CD14-positive monocyte (primary cell): ENCODE data around the gene FKBP1A. TPM values are rescaled to one million over a fixed set of nuclear protein-coding genes. Genes with fewer than 3 reads are reported as not detected.

ENCODE experiments used
- DNase-seq, 3 donors: peaks; one replicate each; pipeline ENCODE4 v3.0.0-alpha.2; 2011 to 2022
- H2AFZ ChIP-seq: 2 replicates; pipeline ENCODE4 v1.6.0; 2012; ENCODE audit warnings: mild to moderate bottlenecking, low read depth, low read length, inconsistent platforms; ENCODE audit not compliant: insufficient read depth, poor library complexity, severe bottlenecking
- H3K27ac ChIP-seq, 2 donors: 1 replicate in 1 of 2; 2 replicates in 1 of 2; pipeline ENCODE4 v1.5.1; 2012 to 2013; ENCODE audit warnings: low read length in 2 of 2, control low read depth in 1 of 2, inconsistent platforms in 1 of 2, low read depth in 1 of 2, mild to moderate bottlenecking in 1 of 2
- H3K27me3 ChIP-seq, 2 donors: one replicate each; pipeline versions ENCODE4 v1.6.0 to v1.6.1; 2011 to 2013; ENCODE audit warnings: low read length in 2 of 2; ENCODE audit not compliant: control insufficient read depth in 2 of 2, insufficient read depth in 2 of 2
- H3K36me3 ChIP-seq, 2 donors: replicated peaks in 1 of 2; 1 replicate in 1 of 2; 2 replicates in 1 of 2; pipeline versions ENCODE4 v1.5.1 to v1.6.1; 2012 to 2013; ENCODE audit warnings: low read length in 2 of 2, control low read depth in 1 of 2, inconsistent platforms in 1 of 2, mild to moderate bottlenecking in 1 of 2; ENCODE audit not compliant: insufficient read depth in 2 of 2, control insufficient read depth in 1 of 2
- H3K4me1 ChIP-seq, 2 donors: 1 replicate in 1 of 2; 2 replicates in 1 of 2; pipeline versions ENCODE4 v1.5.1 to v1.6.1; 2012 to 2013; ENCODE audit warnings: low read length in 2 of 2, control low read depth in 1 of 2, inconsistent platforms in 1 of 2, mild to moderate bottlenecking in 1 of 2, moderate library complexity in 1 of 2; ENCODE audit not compliant: insufficient read depth in 2 of 2, control insufficient read depth in 1 of 2
- H3K4me2 ChIP-seq: replicated peaks from 2 replicates; pipeline ENCODE3; 2012; ENCODE audit warnings: low read length, moderate library complexity, mild to moderate bottlenecking; ENCODE audit not compliant: poor library complexity, severe bottlenecking; ENCODE audit errors: extremely low read depth
- H3K4me3 ChIP-seq, 3 experiments: fragments of 200-600 bp in 1 of 3; sonication (generic) in 1 of 3; replicated peaks in 1 of 3; 1 replicate in 2 of 3; 2 replicates in 1 of 3; pipeline ENCODE4 v1.5.1; 2011 to 2013; ENCODE audit warnings: low read length in 3 of 3, mild to moderate bottlenecking in 3 of 3, control low read depth in 2 of 3, low read depth in 2 of 3, inconsistent platforms in 1 of 3, moderate library complexity in 1 of 3
- H3K79me2 ChIP-seq: 2 replicates; pipeline ENCODE4 v1.6.0; 2012; ENCODE audit warnings: mild to moderate bottlenecking, control low read depth, inconsistent platforms, low read length, moderate library complexity; ENCODE audit not compliant: insufficient read depth
- H3K9ac ChIP-seq: 2 replicates; pipeline ENCODE4 v1.6.0; 2017; ENCODE audit warnings: low read length, mild to moderate bottlenecking; ENCODE audit not compliant: insufficient read depth, poor library complexity, severe bottlenecking
- H3K9me3 ChIP-seq, 2 donors: replicated peaks in 1 of 2; 1 replicate in 1 of 2; 2 replicates in 1 of 2; pipeline versions ENCODE4 v1.5.1 to v1.6.1; 2012 to 2013; ENCODE audit warnings: low read length in 2 of 2, control low read depth in 1 of 2; ENCODE audit not compliant: control insufficient read depth in 1 of 2, insufficient read depth in 1 of 2
- H4K20me1 ChIP-seq: 2 replicates; pipeline ENCODE4 v1.6.0; 2012; ENCODE audit warnings: mild to moderate bottlenecking, low read length, control low read depth, moderate library complexity; ENCODE audit not compliant: insufficient read depth
- H3K27ac Mint-ChIP-seq, 7 donors: one replicate each; pipeline ENCODE4 v1.8.0; 2020; ENCODE audit warnings: mild to moderate bottlenecking in 7 of 7, mixed read lengths in 7 of 7, moderate library complexity in 6 of 7, inconsistent platforms in 2 of 7
- H3K27me3 Mint-ChIP-seq, 3 donors: one replicate each; pipeline ENCODE4 v1.8.0; 2021 to 2022; ENCODE audit warnings: low read depth in 3 of 3, mild to moderate bottlenecking in 3 of 3, mixed read lengths in 3 of 3, moderate library complexity in 3 of 3, inconsistent platforms in 1 of 3
- H3K36me3 Mint-ChIP-seq, 2 donors: one replicate each; pipeline ENCODE4 v1.8.0; 2020; ENCODE audit warnings: mixed read lengths in 2 of 2, inconsistent platforms in 1 of 2, mild to moderate bottlenecking in 1 of 2
- H3K4me1 Mint-ChIP-seq: one replicate; pipeline ENCODE4 v1.8.0; 2020; ENCODE audit warnings: mild to moderate bottlenecking, mixed read lengths
- H3K4me3 Mint-ChIP-seq, 2 donors: one replicate each; pipeline ENCODE4 v1.8.0; 2020; ENCODE audit warnings: mild to moderate bottlenecking in 2 of 2, mixed read lengths in 2 of 2, moderate library complexity in 1 of 2
- H3K9me3 Mint-ChIP-seq, 7 donors: one replicate each; pipeline ENCODE4 v1.8.0; 2020 to 2022; ENCODE audit warnings: mixed read lengths in 7 of 7, mild to moderate bottlenecking in 6 of 7, moderate library complexity in 6 of 7, inconsistent platforms in 2 of 7
- WGBS: methylation state at CpG from one replicate; pipeline ENCODE4 v1.1.5; 2013; ENCODE audit warnings: missing lambda C conversion rate; ENCODE audit not compliant: insufficient coverage; 5-methylcytosine and 5-hydroxymethylcytosine counted together
- intact Hi-C, 2 donors: fragments of 100-400 bp; cut with micrococcal nuclease; formaldehyde crosslinking; loops; one replicate each; pipeline versions ENCODE4 v1.15.0 to v1.15.1; 2023
- polyA plus RNA-seq, 3 donors: library from polyadenylated mRNA; depleted of rRNA in 1 of 3; unstranded in 2 of 3; stranded (reverse) in 1 of 3; fragments of 300-500 nt in 2 of 3; fragments of >200 nt in 1 of 3; fragmentation: Illumina TruSeq in 2 of 3; gene quantifications; 1 replicate in 2 of 3; 2 replicates in 1 of 3; pipeline ENCODE4 v1.2.3, GENCODE V29; 2012 to 2021
- TF ChIP-seq, protein P1 (sequence below): fragments of 200-600 bp; IDR thresholded peaks from one replicate; pipeline ENCODE4 v1.8.0; 2022; ENCODE audit warnings: antibody characterized with exemption, mild to moderate bottlenecking

FKBP1A gene
- polyA plus RNA-seq, 3 donors: 155 to 268 (median 194) TPM

GRCh38 chr20:1353956-1354355 is 38.9 kb downstream of the FKBP1A start:
- Histone ChIP-seq H3K9me3 (peaks cover 0 to 20% of the 10 kb centered on the region in 2 donors), H2AFZ (no peak overlapping the region), H3K4me2 (no peak overlapping the region), H4K20me1 (peaks cover 9% of the 10 kb centered on the region), H3K79me2 (no peaks in the 10 kb centered on the region), H3K36me3 (peaks cover 11 to 36% of the 10 kb centered on the region in 2 donors), H3K27me3 (no peaks in the 10 kb centered on the region), H3K4me1 (no peaks in the 10 kb centered on the region), H3K4me3 (no peak overlapping the region), H3K27ac (no peak overlapping the region), H3K9ac (no peak overlapping the region)
- Mint-ChIP-seq H3K36me3 (peaks cover 66 to 72% of the 10 kb centered on the region in 2 donors), H3K9me3 (peaks cover 4 to 27% (median 14%) of the 10 kb centered on the region in 7 donors), H3K4me1 (no peaks in the 10 kb centered on the region), H3K27me3 (peaks cover 0 to 2% (median 0%) of the 10 kb centered on the region in 3 donors), H3K4me3 (no peak overlapping the region), H3K27ac (no peak overlapping the region)
- intact Hi-C loops: no loop called here
- DNase-seq: no peak
- TF ChIP-seq, protein P1, sequence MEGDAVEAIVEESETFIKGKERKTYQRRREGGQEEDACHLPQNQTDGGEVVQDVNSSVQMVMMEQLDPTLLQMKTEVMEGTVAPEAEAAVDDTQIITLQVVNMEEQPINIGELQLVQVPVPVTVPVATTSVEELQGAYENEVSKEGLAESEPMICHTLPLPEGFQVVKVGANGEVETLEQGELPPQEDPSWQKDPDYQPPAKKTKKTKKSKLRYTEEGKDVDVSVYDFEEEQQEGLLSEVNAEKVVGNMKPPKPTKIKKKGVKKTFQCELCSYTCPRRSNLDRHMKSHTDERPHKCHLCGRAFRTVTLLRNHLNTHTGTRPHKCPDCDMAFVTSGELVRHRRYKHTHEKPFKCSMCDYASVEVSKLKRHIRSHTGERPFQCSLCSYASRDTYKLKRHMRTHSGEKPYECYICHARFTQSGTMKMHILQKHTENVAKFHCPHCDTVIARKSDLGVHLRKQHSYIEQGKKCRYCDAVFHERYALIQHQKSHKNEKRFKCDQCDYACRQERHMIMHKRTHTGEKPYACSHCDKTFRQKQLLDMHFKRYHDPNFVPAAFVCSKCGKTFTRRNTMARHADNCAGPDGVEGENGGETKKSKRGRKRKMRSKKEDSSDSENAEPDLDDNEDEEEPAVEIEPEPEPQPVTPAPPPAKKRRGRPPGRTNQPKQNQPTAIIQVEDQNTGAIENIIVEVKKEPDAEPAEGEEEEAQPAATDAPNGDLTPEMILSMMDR: no peak

- H4K20me1 ChIP-seq: no peaks in the 10 kb centered on the region
- Mint-ChIP-seq H3K36me3 (peaks cover 10 to 14% of the 10 kb centered on the region in 2 donors), H3K4me3 (no peak overlapping the region), H3K9me3 (peaks cover 4 to 18% (median 12%) of the 10 kb centered on the region in 7 donors), H3K27ac (no peak overlapping the region), H3K27me3 (peaks cover 0 to 1% (median 0%) of the 10 kb centered on the region in 3 donors), H3K4me1 (peaks cover 6% of the 10 kb centered on the region)
- no CpG with 5 or more reads among the region's 2 CpGs for WGBS
- intact Hi-C loops: no loop called here
- H3K4me2 ChIP-seq: no peak overlapping the region
- H3K27me3 ChIP-seq: no peaks in the 10 kb centered on the region
- H3K36me3 ChIP-seq: no peaks in the 10 kb centered on the region
- H3K4me1 ChIP-seq: no peaks in the 10 kb centered on the region
- H3K27ac ChIP-seq: no peak overlapping the region
- no peak overlapping the region for H3K4me3 ChIP-seq
- no peak overlapping the region for H3K9ac ChIP-seq
- no peak overlapping the region for H2AFZ ChIP-seq
- no peaks in the 10 kb centered on the region for H3K79me2 ChIP-seq
- DNase-seq: no peak
- TF ChIP-seq, protein P1: no peak
- H3K9me3 ChIP-seq: peaks cover 0 to 5% of the 10 kb centered on the region in 2 donors
Observed at GRCh38 chr20:1346315-1346969, 46.4 kb downstream of the FKBP1A start.
